ENCODE measurements around the gene TMED1. TPM values are rescaled to one million over a fixed set of nuclear protein-coding genes. Genes with fewer than 3 reads are reported as not detected.

TMED1 gene
- total RNA-seq, 2 donors from 2014 or later = 9.7 to 15.0 TPM

DNA sequence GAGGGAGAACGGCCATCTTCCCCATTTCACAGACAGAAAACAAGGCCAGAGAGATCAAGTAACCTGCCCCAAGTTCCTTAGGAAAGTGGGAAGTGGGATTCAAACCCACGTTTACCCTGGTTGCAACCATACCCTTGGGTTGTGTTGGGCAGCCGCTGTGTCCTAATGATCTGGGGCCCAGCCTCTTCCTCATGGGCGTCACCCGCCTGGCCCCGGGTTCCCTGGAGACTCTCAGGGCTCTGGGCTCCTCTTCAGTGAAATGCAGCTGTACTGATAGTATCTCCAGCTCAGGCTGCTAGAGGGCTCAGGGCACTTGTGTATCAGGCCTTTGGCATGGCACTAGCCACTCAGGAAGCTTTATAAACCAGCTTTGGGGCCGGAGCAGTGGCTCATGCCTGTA, 9.8 kb downstream of the TMED1 start:
- Mint-ChIP-seq H3K9me3 (no peaks in the 10 kb centered on the region), H3K27ac (peak overlapping the region in 1 of 2 donors; percentile 74), H3K36me3 (peaks cover 0 to under 1% of the 10 kb centered on the region in 2 donors)
- ATAC-seq (no peak), DNase-seq (ENCODE audit: low spot score in 2 of 2) (no peak)

DNA sequence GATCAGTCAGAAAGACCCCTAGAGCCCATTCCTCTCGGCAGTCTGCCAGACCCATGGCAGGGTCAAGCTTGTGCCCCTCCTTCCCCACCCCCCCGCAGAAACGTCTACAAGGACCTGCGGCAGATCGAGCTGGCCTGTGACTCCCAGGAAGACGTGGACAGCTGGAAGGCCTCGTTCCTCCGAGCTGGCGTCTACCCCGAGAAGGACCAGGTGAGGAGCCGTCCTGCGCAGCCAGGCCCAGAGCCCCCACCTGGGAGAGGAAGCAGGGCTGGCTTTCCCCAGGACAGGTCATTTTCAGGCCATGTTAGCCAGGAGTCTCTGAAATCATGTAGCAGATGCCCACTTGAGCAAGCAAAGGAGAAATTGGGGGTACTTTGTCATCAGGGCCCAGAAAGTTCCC, 12.3 kb downstream of the TMED1 start:
- DNase-seq (ENCODE audit: low spot score in 2 of 2) = no peak
- no peak for ATAC-seq
- Mint-ChIP-seq H3K36me3 (peaks cover 0 to 15% of the 10 kb centered on the region in 2 donors), H3K27ac (peak overlapping the region in 1 of 2 donors; percentile 64), H3K9me3 (no peaks in the 10 kb centered on the region)

GRCh38 chr19:10820173-10820572, 15.8 kb downstream of the TMED1 start:
- DNase-seq (ENCODE audit: low spot score in 2 of 2) (no peak), ATAC-seq (peak in 1 of 2 donors; percentile 35)
- H3K36me3 Mint-ChIP-seq = peaks cover 0 to 15% of the 10 kb centered on the region in 2 donors
- H3K27ac Mint-ChIP-seq = peak overlapping the region; percentile 82 to 97
- no peaks in the 10 kb centered on the region for H3K9me3 Mint-ChIP-seq

DNA sequence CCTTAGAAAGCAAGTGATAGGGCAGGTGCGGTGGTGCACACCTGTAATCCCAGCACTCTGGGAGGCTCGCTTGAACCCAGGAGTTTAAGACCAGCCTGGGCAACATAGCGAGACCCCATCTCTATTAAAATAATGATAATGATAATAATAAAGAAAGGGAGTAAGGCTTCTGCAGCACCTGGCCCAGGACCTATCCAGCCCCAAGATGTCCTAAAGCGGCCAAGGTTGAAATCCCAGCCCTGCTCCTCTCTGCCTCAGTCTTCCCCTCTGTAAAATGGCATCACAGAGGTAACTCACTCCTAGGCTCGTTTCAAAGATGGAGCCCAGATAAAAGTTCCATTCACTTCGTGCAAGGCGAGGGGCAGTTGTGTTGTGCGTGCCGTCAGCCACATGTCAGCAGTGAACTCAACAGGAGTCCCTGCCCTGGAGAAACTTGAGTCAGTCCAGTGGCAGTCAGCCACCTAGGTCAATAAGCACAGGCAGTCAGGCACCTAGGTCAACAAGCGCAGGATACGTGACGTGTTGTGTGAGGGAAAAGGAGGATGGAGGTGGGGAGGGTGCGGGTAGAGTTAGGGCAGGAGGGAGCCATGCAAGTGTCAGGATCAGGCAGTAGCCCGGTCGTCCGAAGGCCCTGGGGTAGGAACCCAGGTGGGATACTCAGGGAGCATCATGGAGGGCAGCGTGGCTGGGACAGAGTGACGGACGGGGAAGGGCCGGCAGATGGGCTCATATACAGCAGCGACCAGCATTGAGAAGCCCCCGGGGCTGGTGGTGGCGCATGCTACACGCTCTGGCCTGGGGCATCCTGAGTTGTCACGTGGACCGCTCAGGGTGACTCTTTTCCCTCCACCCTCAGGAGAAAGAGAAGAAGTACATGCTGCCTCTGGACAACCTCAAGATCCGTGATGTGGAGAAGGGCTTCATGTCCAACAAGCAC, 16.6 kb downstream of the TMED1 start:
- Mint-ChIP-seq H3K9me3 (no peaks in the 10 kb centered on the region), H3K36me3 (peaks cover 0 to 15% of the 10 kb centered on the region in 2 donors), H3K27ac (peak overlapping the region; percentile 82 to 97)
- ATAC-seq (no peak), DNase-seq (ENCODE audit: low spot score in 2 of 2) (no peak)

GRCh38 chr19:10818301-10819123, 17.5 kb downstream of the TMED1 start:
- H3K36me3 Mint-ChIP-seq = peaks cover 0 to 15% of the 10 kb centered on the region in 2 donors
- H3K27ac Mint-ChIP-seq = peak overlapping the region; percentile 46 to 68

GRCh38 chr19:10817291-10818038, 18.5 kb downstream of the TMED1 start:
- DNase-seq (ENCODE audit: low spot score in 2 of 2) (no peak), ATAC-seq (no peak)
- Mint-ChIP-seq H3K27ac (peak overlapping the region in 1 of 2 donors; percentile 46), H3K36me3 (peaks cover 0 to 15% of the 10 kb centered on the region in 2 donors), H3K9me3 (no peaks in the 10 kb centered on the region)

More at GRCh38 chr19:10818301-10819123, 17.5 kb downstream of the TMED1 start:
- no peak for ATAC-seq
- no peak for DNase-seq (ENCODE audit: low spot score in 2 of 2)
- no peaks in the 10 kb centered on the region for H3K9me3 Mint-ChIP-seq

DNA sequence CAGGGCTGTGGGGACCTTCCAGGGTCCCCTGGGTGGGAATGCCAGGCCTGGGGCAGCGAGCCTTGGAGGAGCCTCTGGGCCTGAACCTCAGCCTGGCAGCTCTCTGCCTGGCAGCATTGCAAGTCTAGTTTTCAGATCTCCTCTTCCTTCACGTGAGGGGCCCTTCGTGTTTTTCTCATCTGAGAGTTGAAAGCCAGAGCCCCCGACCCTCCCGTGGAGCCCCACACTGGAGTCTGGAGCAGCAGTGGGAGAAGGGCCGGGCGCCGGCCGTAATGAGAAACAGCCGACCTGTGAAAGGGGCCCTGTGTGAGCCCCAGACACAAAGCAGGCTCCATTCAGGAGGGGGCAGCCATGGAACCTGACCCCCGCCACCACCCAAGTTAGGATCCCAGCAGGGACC, 19.3 kb downstream of the TMED1 start:
- ATAC-seq = no peak

GRCh38 chr19:10815969-10816644, 19.9 kb downstream of the TMED1 start:
- Mint-ChIP-seq H3K27ac (peak overlapping the region; percentile 77 to 93), H3K36me3 (peaks cover 0 to 13% of the 10 kb centered on the region in 2 donors), H3K9me3 (no peaks in the 10 kb centered on the region)
- no peak for ATAC-seq
- DNase-seq (ENCODE audit: low spot score in 2 of 2) = no peak

More for the DNA sequence above, 19.3 kb downstream of the TMED1 start:
- peaks cover 0 to 15% of the 10 kb centered on the region in 2 donors for H3K36me3 Mint-ChIP-seq
- DNase-seq (ENCODE audit: low spot score in 2 of 2) = no peak
- H3K27ac Mint-ChIP-seq = peak overlapping the region; percentile 77 to 93
- H3K9me3 Mint-ChIP-seq = no peaks in the 10 kb centered on the region

DNA sequence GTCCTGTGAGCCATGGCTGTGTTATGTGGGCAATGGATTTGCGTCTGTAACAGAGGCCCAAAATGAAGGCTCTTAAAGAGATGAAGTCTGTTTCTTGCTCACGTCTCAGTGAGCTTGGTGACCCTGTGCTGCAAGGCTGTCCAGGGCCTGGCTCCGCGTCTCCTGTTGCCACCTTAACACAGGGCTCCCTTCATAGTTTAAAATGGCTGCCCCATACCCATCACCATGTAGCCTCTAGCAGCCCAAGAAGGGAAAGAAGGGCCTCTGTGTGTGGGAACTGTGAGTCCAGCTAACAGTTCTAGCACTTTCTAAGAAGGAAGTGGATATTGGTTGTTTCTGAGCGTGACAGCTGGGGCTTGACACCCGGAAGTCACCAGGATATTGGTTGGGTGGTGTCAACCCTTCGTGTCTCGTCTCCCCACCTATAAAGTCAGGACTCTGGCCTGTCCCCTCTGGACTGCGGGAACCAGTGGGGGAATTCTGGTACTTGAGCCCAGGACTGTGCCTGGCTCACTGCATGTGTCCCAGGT, 20.9 kb downstream of the TMED1 start:
- Mint-ChIP-seq H3K9me3 (no peaks in the 10 kb centered on the region), H3K36me3 (peaks cover 0 to 3% of the 10 kb centered on the region in 2 donors), H3K27ac (peak overlapping the region; percentile 4 to 50)
- DNase-seq (ENCODE audit: low spot score in 2 of 2) (no peak), ATAC-seq (no peak)

GRCh38 chr19:10812902-10813404, 23.1 kb downstream of the TMED1 start:
- no peak for DNase-seq (ENCODE audit: low spot score in 2 of 2)
- ATAC-seq = peak; percentile 39 to 49

GRCh38 chr19:10812196-10812595, 23.8 kb downstream of the TMED1 start:
- Mint-ChIP-seq H3K27ac (peak overlapping the region; percentile 81 to 87), H3K36me3 (peaks cover 0 to 8% of the 10 kb centered on the region in 2 donors), H3K9me3 (no peaks in the 10 kb centered on the region)
- DNase-seq (ENCODE audit: low spot score in 2 of 2) (no peak), ATAC-seq (no peak)

More at GRCh38 chr19:10812902-10813404, 23.1 kb downstream of the TMED1 start:
- Mint-ChIP-seq H3K9me3 (no peaks in the 10 kb centered on the region), H3K27ac (peak overlapping the region; percentile 87 to 93), H3K36me3 (peaks cover 0 to 8% of the 10 kb centered on the region in 2 donors)

GRCh38 chr19:10811391-10812111, 24.5 kb downstream of the TMED1 start:
- H3K27ac Mint-ChIP-seq = peak overlapping the region; percentile 81 to 87
- ATAC-seq (no peak), DNase-seq (ENCODE audit: low spot score in 2 of 2) (no peak)
- peaks cover 0 to 8% of the 10 kb centered on the region in 2 donors for H3K36me3 Mint-ChIP-seq
- H3K9me3 Mint-ChIP-seq = no peaks in the 10 kb centered on the region

DNA sequence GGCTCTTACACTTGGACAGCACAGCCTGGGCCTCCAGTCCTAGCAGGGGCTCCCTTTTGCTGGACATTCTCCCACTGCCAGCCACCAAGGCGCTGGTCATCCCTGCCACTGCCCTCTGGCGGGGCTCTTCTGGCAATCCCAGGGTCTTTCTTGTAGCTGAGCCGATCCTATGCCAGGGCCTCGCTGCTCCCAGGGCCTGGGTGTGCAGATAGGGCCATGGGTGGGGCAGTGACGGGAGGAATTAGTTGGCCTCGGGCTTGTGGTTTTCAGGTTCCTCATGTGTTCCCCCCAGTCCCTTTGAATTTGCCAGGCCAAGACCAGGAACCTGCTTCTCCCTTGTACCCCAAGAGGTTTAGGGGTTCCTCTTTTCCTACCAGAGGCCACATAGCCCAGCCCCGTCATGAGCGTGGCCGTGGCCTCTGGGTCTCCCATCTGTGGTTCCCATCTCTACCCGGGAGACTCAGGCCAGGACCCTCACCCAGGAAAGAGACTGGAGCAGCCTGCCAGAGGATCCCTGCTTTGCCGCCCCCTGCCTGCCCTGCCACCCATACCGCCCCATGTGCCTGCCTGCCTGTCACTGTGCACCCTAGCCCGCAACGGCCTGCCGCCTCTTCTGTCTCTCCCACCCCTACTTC, 26.2 kb downstream of the TMED1 start:
- Mint-ChIP-seq H3K9me3 (no peaks in the 10 kb centered on the region), H3K27ac (peak overlapping the region; percentile 29 to 79), H3K36me3 (peaks cover 0 to 12% of the 10 kb centered on the region in 2 donors)
- ATAC-seq (peak in 1 of 2 donors; percentile 2), DNase-seq (ENCODE audit: low spot score in 2 of 2) (no peak)

DNA sequence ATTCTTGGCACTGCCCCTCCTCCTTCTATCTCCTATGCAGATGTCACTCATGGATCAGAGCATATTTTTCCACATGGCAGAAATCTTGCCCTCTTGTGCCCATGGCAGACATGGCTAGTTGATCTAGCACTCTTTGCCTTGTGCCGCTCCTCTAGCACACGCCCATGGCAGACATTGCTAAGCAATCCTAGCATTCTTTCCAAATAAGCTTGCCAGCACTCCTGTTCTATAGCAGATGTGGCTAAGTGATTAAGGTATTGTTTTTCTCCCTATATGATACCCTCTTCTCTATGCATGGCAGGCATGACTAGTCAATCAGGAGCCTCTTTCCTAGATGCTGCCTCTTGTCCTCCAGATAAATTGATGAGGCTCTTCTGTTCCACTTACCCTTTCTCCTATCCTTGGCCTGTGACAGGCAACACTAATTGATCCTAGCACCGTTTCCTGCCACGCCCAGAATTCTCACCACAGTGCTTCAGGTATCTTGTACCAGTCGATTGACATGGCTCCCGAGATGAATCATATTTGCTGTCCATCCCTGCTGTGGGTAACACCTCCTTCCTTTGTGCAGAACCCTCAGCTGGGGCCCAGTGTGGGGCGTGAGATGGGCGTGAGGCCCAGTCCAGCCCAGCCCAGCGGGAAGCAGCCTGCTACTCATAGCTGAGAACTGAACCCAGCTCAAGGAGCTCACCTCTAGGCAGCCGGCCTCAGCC, 26.9 kb downstream of the TMED1 start:
- H3K9me3 Mint-ChIP-seq = no peaks in the 10 kb centered on the region
- H3K27ac Mint-ChIP-seq = peak overlapping the region in 1 of 2 donors; percentile 29
- DNase-seq (ENCODE audit: low spot score in 2 of 2) = peak in 1 of 2 donors; percentile 19
- peaks cover 0 to 15% of the 10 kb centered on the region in 2 donors for H3K36me3 Mint-ChIP-seq
- ATAC-seq = peak; percentile 67 to 85

Measured in activated naive CD4-positive, alpha-beta T cell treated with anti-CD3 and anti-CD28 coated beads, Interleukin-2, amount 50 U/mL, for 72 hours (primary cell).